GM12878 (cell line): ENCODE results near the gene C5orf52. TPM values are rescaled to one million over a fixed set of nuclear protein-coding genes. Genes with fewer than 3 reads are reported as not detected.
"Not testable (repeated sequence)": the region's sequence is repeated elsewhere in the genome, so short reads cannot be mapped to it uniquely, and the experiment has no call there.

Experiments
- ATAC-seq: fragments of 200-7000 bp; cut with Tn5 transposase; 3 replicates; pipeline ENCODE4 v1.9.1; 2020; ENCODE audit warnings: mild to moderate bottlenecking, moderate library complexity
- BruUV-seq: library from RNA; stranded (reverse); fragments of 400-500 nt; replicated peaks from 2 replicates; lab custom pipeline; 2021; lab: Mats Ljungman, UMichigan
- CTCF ChIA-PET: fragments of 300-600 bp; sonication (Branson Sonifier 250); formaldehyde crosslinking; extraction: SDS; loops from one replicate; lab custom pipeline; 2021; ENCODE audit warnings: inconsistent platforms; lab: Yijun Ruan, JAX
- POLR2A ChIA-PET: fragments of 350-600 bp; formaldehyde crosslinking; extraction: SDS; loops from one replicate; lab custom pipeline; 2021; ENCODE audit warnings: inconsistent platforms; lab: Charles Lee
- RAD21 ChIA-PET: fragments of 300-600 bp; sonication (Branson Sonifier 250); formaldehyde crosslinking; loops from one replicate; lab custom pipeline; 2023; ENCODE audit warnings: antibody characterized with exemption; ENCODE audit not compliant: unreplicated experiment; lab: Charles Lee
- SMC1A ChIA-PET: fragments of 300-600 bp; sonication (Branson Sonifier 250); formaldehyde crosslinking; loops from one replicate; lab custom pipeline; 2023; ENCODE audit not compliant: unreplicated experiment, uncharacterized antibody; lab: Charles Lee
- DNase-seq: peaks from one replicate; pipeline ENCODE4 v3.0.0-alpha.2; 2011; ENCODE audit warnings: low read depth, low spot score
- FAIRE-seq: peaks from 3 replicates; lab custom pipeline; 2011; peaks lifted over from hg19 to GRCh38; lab: Jason Lieb, UNC
- H2AFZ ChIP-seq: 2 replicates; pipeline ENCODE4 v1.6.0; 2011; ENCODE audit warnings: low read depth, low read length, control low read depth; ENCODE audit not compliant: control insufficient read depth
- H3K27ac ChIP-seq: 2 replicates; pipeline ENCODE4 v1.5.1; 2011; ENCODE audit warnings: control low read depth; ENCODE audit not compliant: control insufficient read depth, insufficient read depth
- H3K27me3 ChIP-seq, 2 experiments: replicated peaks in 1 of 2; 2 replicates each; pipeline versions ENCODE4 v1.6.0 to v1.6.1; 2011; ENCODE audit warnings: low read length in 1 of 2; ENCODE audit not compliant: control insufficient read depth in 2 of 2, insufficient read depth in 2 of 2
- H3K36me3 ChIP-seq, 2 experiments: 2 replicates each; pipeline ENCODE4 v1.5.1; 2011; ENCODE audit warnings: low read length in 1 of 2; ENCODE audit not compliant: control insufficient read depth in 2 of 2, insufficient read depth in 2 of 2
- H3K4me1 ChIP-seq: 2 replicates; pipeline ENCODE4 v1.6.1; 2011; ENCODE audit warnings: mild to moderate bottlenecking, low read length, moderate library complexity, mixed read lengths; ENCODE audit not compliant: control insufficient read depth, insufficient read depth
- H3K4me2 ChIP-seq: 2 replicates; pipeline ENCODE4 v1.6.0; 2011; ENCODE audit warnings: control low read depth; ENCODE audit not compliant: control insufficient read depth, insufficient read depth
- H3K4me3 ChIP-seq: fragments of 200-600 bp; sonication (generic); 2 replicates; pipeline ENCODE4 v1.5.1; 2016
- H3K79me2 ChIP-seq: 2 replicates; pipeline ENCODE4 v1.6.0; 2011; ENCODE audit warnings: low read length; ENCODE audit not compliant: control insufficient read depth, insufficient read depth
- H3K9ac ChIP-seq: 2 replicates; pipeline ENCODE4 v1.8.0; 2011; ENCODE audit warnings: low read length, control low read depth, mixed read lengths; ENCODE audit not compliant: control insufficient read depth, insufficient read depth
- H3K9me3 ChIP-seq: replicated peaks from 3 replicates; pipeline ENCODE4 v1.5.1; 2011; ENCODE audit warnings: mild to moderate bottlenecking, low read length; ENCODE audit not compliant: control insufficient read depth, insufficient read depth
- H4K20me1 ChIP-seq: 2 replicates; pipeline ENCODE4 v1.6.0; 2011; ENCODE audit not compliant: control insufficient read depth, insufficient read depth
- IKZF1 ChIP-seq: fragments of 450-650 bp; conservative IDR thresholded peaks from 2 replicates; pipeline ENCODE4 v1.6.1; 2017; ENCODE audit warnings: antibody characterized with exemption, mild to moderate bottlenecking
- WGBS: methylation state at CpG from one replicate; pipeline ENCODE4 v1.1.6; 2016; ENCODE audit warnings: low lambda C conversion rate; ENCODE audit not compliant: insufficient replicate concordance, insufficient coverage; ENCODE audit errors: missing lambda C conversion rate; 5-methylcytosine and 5-hydroxymethylcytosine counted together
- in situ Hi-C: fragments of 300-500 bp; cut with MboI; formaldehyde crosslinking; loops from 9 replicates; pipeline ENCODE4 v1.14.3; 2018; ENCODE audit warnings: mixed read lengths
- intact Hi-C: fragments of 100-400 bp; cut with micrococcal nuclease; formaldehyde crosslinking; loops from one replicate; pipeline ENCODE4 v1.14.2; 2022; ENCODE audit not compliant: unreplicated experiment
- polyA plus RNA-seq, 11 experiments: library from polyadenylated mRNA; depleted of rRNA in 4 of 11; unstranded in 6 of 11; stranded (reverse) in 5 of 11; fragments of >200 nt; fragmentation: Nextera tagmentation in 4 of 11; fragmentation: Illumina TruSeq in 1 of 11; extraction: Ambion mirVana in 4 of 11; extraction: Trizol in 1 of 11; gene quantifications; 1 replicate in 1 of 11; 2 replicates in 10 of 11; pipeline versions ENCODE4 v1.2.1 to v1.2.3, GENCODE V29; 2011 to 2016; ENCODE audit warnings: inconsistent platforms in 2 of 11, missing spikeins in 2 of 11, low read depth in 1 of 11
- total RNA-seq, 4 experiments: library from RNA; depleted of rRNA in 3 of 4; stranded (reverse); fragments of >200 nt in 3 of 4; fragmentation: Illumina TruSeq in 1 of 4; extraction: Trizol in 1 of 4; gene quantifications; 2 replicates each; pipeline versions ENCODE4 v1.2.1 to v1.2.3, GENCODE V29; 2013 to 2021
- TF ChIP-seq, protein P1 (sequence below): fragments of 450-650 bp; conservative IDR thresholded peaks from 2 replicates; pipeline ENCODE4 v1.6.1; 2017; ENCODE audit warnings: mild to moderate bottlenecking, moderate library complexity

Gene C5orf52
- total and polyA plus RNA-seq, 10 of the 15 experiments (the other 5 are each of a cell fraction or from before 2014, with no cell fraction given): not detected

DNA sequence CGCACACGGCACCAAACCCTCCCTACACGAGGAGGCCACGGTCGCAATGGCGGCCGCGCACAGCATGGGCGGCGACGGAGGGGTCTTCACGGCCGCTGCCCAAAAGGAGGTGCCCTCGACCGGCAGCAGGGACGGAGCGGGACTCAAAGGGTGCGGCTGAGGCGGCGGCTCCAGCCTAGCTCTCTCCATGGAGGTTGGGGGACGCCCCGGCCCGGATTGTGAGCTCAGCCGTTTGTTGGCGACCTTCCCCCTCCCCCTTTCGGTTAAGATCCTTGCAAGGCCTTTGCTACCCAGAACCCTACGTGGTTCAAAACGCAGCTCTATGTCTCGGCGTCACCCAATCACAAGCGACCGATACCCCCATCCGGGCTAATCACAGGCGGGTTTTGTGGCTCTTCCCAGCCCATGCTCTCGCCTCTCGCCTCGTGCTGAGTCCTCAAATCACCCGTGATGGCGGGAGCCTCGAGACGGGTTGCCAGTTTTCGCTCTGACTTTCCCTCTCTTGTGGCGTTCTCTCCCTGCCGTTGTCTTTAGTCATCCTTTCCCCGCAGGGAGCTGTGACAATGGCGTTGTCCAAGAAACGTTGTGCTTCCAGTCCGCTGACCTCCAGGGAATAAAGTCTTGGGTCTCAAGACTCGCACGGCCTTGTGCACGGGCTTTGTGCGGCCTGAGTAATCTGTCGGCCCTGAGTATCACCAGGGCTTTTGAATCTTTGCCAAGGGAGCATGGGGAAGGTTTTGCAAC lies 19.5 kb downstream of the C5orf52 start:
- no peak overlapping the region for H3K4me2 ChIP-seq
- POLR2A ChIA-PET: no interaction called here
- no peaks in the 10 kb centered on the region for H3K27me3 ChIP-seq
- H3K4me3 ChIP-seq: no peak overlapping the region
- no peak overlapping the region for H3K9ac ChIP-seq
- SMC1A ChIA-PET: interaction anchor here (0.6 to 0.9 kb wide), 2 partner anchors 11 to 17 kb away, joined by 3 read pairs; no protein-coding TSS in a partner anchor
- intact Hi-C loops (no loop called here), in situ Hi-C loops (no loop called here)
- no TSS peak for BruUV-seq
- H2AFZ ChIP-seq: peak overlapping the region; percentile 29
- FAIRE-seq: no peak
- no peak overlapping the region for H3K27ac ChIP-seq
- CTCF ChIA-PET: interaction anchor here (1.0 to 1.7 kb wide), 7 partner anchors 9 to 53 kb away, joined by 3 to 7 read pairs (median 5); partner anchors contain the start of gene LSM11
- no peaks in the 10 kb centered on the region for H3K36me3 ChIP-seq
- no peak for DNase-seq
- TF ChIP-seq, protein P1, sequence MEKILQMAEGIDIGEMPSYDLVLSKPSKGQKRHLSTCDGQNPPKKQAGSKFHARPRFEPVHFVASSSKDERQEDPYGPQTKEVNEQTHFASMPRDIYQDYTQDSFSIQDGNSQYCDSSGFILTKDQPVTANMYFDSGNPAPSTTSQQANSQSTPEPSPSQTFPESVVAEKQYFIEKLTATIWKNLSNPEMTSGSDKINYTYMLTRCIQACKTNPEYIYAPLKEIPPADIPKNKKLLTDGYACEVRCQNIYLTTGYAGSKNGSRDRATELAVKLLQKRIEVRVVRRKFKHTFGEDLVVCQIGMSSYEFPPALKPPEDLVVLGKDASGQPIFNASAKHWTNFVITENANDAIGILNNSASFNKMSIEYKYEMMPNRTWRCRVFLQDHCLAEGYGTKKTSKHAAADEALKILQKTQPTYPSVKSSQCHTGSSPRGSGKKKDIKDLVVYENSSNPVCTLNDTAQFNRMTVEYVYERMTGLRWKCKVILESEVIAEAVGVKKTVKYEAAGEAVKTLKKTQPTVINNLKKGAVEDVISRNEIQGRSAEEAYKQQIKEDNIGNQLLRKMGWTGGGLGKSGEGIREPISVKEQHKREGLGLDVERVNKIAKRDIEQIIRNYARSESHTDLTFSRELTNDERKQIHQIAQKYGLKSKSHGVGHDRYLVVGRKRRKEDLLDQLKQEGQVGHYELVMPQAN: no peak
- 0 out of 2 replicates have a peak, but pooled peaks have one; percentile 10 for TF ChIP-seq IKZF1
- WGBS: 80% methylated on average over 51 of the region's 53 CpGs
- ATAC-seq: no peak
- no peaks in the 10 kb centered on the region for H3K79me2 ChIP-seq
- RAD21 ChIA-PET: interaction anchor here (0.5 to 0.9 kb wide), 2 partner anchors 52 to 484 kb away, joined by 3 read pairs; partner anchors contain the start of gene LSM11
- H3K9me3 ChIP-seq: peaks cover 2% of the 10 kb centered on the region; the same call in 1 of the 3 replicates
- H4K20me1 ChIP-seq: no peaks in the 10 kb centered on the region
- H3K4me1 ChIP-seq: no peaks in the 10 kb centered on the region

DNA sequence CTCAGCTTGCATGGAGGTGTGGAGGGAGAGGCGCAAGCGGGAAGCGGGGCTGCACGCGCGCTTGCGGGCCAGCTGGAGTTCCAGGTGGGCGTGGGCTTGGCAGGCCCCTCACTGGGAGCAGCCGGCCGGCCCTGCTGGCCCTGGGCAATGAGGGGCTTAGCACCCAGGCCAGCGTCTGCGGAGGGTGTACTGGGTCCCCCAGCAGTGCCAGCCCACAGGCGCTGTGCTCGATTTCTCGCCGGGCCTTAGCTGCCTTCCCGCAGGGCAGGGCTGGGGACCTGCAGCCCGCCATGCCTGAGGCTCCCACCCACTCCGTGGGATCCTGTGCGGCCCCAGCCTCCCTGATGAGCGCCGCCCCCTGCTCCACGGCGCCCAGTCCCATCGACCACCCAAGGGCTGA lies 22.5 kb downstream of the C5orf52 start:
- H3K4me2 ChIP-seq, ATAC-seq, H3K27me3 ChIP-seq, H4K20me1 ChIP-seq, H3K4me1 ChIP-seq, H3K79me2 ChIP-seq, in situ Hi-C loops, H3K4me3 ChIP-seq, H3K36me3 ChIP-seq, H3K9me3 ChIP-seq, H3K9ac ChIP-seq, H2AFZ ChIP-seq, POLR2A ChIA-PET, intact Hi-C loops, DNase-seq, BruUV-seq, H3K27ac ChIP-seq, FAIRE-seq: not testable (repeated sequence)
- ChIA-PET RAD21 (interaction anchor here (1.3 kb wide), 1 partner anchor 50 kb away, joined by 3 read pairs; the partner anchor contains the start of gene LSM11), SMC1A (interaction anchor here (1.4 kb wide), 1 partner anchor 24 kb away, joined by 4 read pairs; no protein-coding TSS in a partner anchor), CTCF (interaction anchor here (0.9 to 2.1 kb wide), 3 partner anchors 13 to 49 kb away, joined by 3 to 5 read pairs (median 4); no protein-coding TSS in a partner anchor)
- 67% methylated on average over 20 of the region's 25 CpGs for WGBS

DNA sequence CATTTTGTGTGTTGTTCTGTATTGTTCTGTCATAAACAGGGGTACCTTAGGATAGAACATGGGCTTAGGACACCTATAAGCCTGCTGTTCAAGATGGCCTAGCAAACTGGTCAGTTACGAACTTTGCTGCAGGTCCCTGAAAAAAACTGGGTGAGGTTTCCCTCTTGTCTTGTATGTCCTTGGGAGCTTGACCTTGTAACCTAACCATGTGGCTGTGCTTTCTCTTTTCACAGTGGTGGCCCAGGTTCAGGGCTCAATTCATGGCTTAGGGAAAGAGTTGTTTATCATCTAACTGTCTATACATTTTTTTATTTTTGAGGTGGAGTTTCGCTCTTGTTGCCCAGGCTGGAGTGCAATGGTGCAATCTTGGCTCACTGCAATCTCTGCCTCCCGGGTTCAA lies 24.8 kb downstream of the C5orf52 start:
- DNase-seq, POLR2A ChIA-PET, H3K27ac ChIP-seq, H3K9me3 ChIP-seq, H3K4me3 ChIP-seq, H3K36me3 ChIP-seq, ATAC-seq, H3K79me2 ChIP-seq, H3K4me2 ChIP-seq, H4K20me1 ChIP-seq, BruUV-seq, in situ Hi-C loops, H3K4me1 ChIP-seq, H2AFZ ChIP-seq, intact Hi-C loops, H3K9ac ChIP-seq, H3K27me3 ChIP-seq, FAIRE-seq, SMC1A ChIA-PET: not testable (repeated sequence)
- ChIA-PET RAD21 (interaction anchor here (1.5 kb wide), 1 partner anchor 23 kb away, joined by 3 read pairs; no protein-coding TSS in a partner anchor), CTCF (interaction anchor here (0.7 to 0.9 kb wide), 2 partner anchors 184 to 368 kb away, joined by 4 read pairs; no protein-coding TSS in a partner anchor)
- WGBS: 67% methylated on average over 3 of the region's 3 CpGs
